IMR-90 (cell line): ENCODE data around the gene CENPK. TPM values are rescaled to one million over a fixed set of nuclear protein-coding genes. Genes with fewer than 3 reads are reported as not detected.

Source experiments
- ATAC-seq: fragments of 200-7000 bp; cut with Tn5 transposase; 2 replicates; pipeline ENCODE4 v1.9.1; 2020; ENCODE audit warnings: low read depth, mild to moderate bottlenecking, moderate library complexity
- BruUV-seq: library from RNA; stranded (reverse); fragments of 400-500 nt; replicated peaks from 2 replicates; lab custom pipeline; 2021; lab: Mats Ljungman, UMichigan
- CTCF ChIA-PET: fragments of 300-600 bp; formaldehyde crosslinking; extraction: SDS; loops from one replicate; lab custom pipeline; 2021; ENCODE audit warnings: antibody characterized with exemption; lab: Yijun Ruan, JAX
- POLR2A ChIA-PET: fragments of 300-600 bp; sonication (Branson Sonifier 250); formaldehyde crosslinking; loops from one replicate; lab custom pipeline; 2022; ENCODE audit warnings: antibody characterized with exemption; ENCODE audit not compliant: unreplicated experiment; lab: Charles Lee
- DNase-seq: peaks from one replicate; pipeline ENCODE4 v3.0.0; 2013
- H2AFZ ChIP-seq: replicated peaks from 2 replicates; pipeline ENCODE3; 2013; ENCODE audit warnings: low read length, mild to moderate bottlenecking; ENCODE audit not compliant: poor library complexity
- H2AK5ac ChIP-seq: 2 replicates; pipeline ENCODE4 v1.6.1; 2013; ENCODE audit warnings: low read depth, low read length, inconsistent platforms
- H2AK9ac ChIP-seq: replicated peaks from 2 replicates; pipeline ENCODE3; 2013; ENCODE audit warnings: mild to moderate bottlenecking, low read depth, low read length, moderate library complexity; ENCODE audit not compliant: poor library complexity
- H2BK120ac ChIP-seq: 2 replicates; pipeline ENCODE4 v1.6.1; 2013; ENCODE audit warnings: low read depth, low read length, inconsistent platforms
- H2BK15ac ChIP-seq: 3 replicates; pipeline ENCODE4 v1.6.1; 2013; ENCODE audit warnings: low read depth, low read length, inconsistent platforms
- H2BK20ac ChIP-seq: 2 replicates; pipeline ENCODE4 v1.6.1; 2013; ENCODE audit warnings: low read depth, mild to moderate bottlenecking, inconsistent platforms, low read length, moderate library complexity
- H2BK5ac ChIP-seq: 2 replicates; pipeline ENCODE4 v1.6.1; 2013; ENCODE audit warnings: mild to moderate bottlenecking, low read depth, low read length, inconsistent platforms; ENCODE audit not compliant: poor library complexity, severe bottlenecking
- H3K14ac ChIP-seq: replicated peaks from 2 replicates; pipeline ENCODE4 v1.6.1; 2013; ENCODE audit warnings: low read depth, low read length, inconsistent platforms
- H3K18ac ChIP-seq: 2 replicates; pipeline ENCODE4 v1.6.1; 2013; ENCODE audit warnings: low read depth, low read length, control low read depth
- H3K23ac ChIP-seq: 2 replicates; pipeline ENCODE4 v1.6.1; 2013; ENCODE audit warnings: low read depth, low read length, inconsistent platforms
- H3K27ac ChIP-seq: 2 replicates; pipeline ENCODE4 v1.5.1; 2013; ENCODE audit warnings: mild to moderate bottlenecking, control low read depth, low read length; ENCODE audit not compliant: insufficient read depth
- H3K27me3 ChIP-seq: 2 replicates; pipeline ENCODE4 v1.6.1; 2013; ENCODE audit warnings: low read length; ENCODE audit not compliant: control insufficient read depth, insufficient read depth
- H3K36me3 ChIP-seq: 2 replicates; pipeline ENCODE4 v1.6.1; 2013; ENCODE audit warnings: low read length, mixed read lengths; ENCODE audit not compliant: control insufficient read depth, insufficient read depth
- H3K4ac ChIP-seq: 2 replicates; pipeline ENCODE4 v1.6.1; 2013; ENCODE audit warnings: low read depth, low read length, inconsistent platforms
- H3K4me1 ChIP-seq: 2 replicates; pipeline ENCODE4 v1.6.1; 2013; ENCODE audit warnings: low read length, mixed read lengths; ENCODE audit not compliant: control insufficient read depth, insufficient read depth
- H3K4me2 ChIP-seq: 2 replicates; pipeline ENCODE4 v1.6.1; 2013; ENCODE audit warnings: low read depth, mild to moderate bottlenecking, control low read depth, low read length, moderate library complexity
- H3K4me3 ChIP-seq: 2 replicates; pipeline ENCODE4 v1.5.1; 2013; ENCODE audit warnings: low read depth, mild to moderate bottlenecking, control low read depth, low read length, moderate library complexity; ENCODE audit not compliant: insufficient read depth
- H3K56ac ChIP-seq: 2 replicates; pipeline ENCODE4 v1.6.1; 2013; ENCODE audit warnings: low read length, inconsistent platforms; ENCODE audit not compliant: insufficient read depth; ENCODE audit errors: extremely low read depth
- H3K79me1 ChIP-seq, 2 experiments: 2 replicates each; pipeline ENCODE4 v1.6.1; 2013; ENCODE audit warnings: low read length in 2 of 2, inconsistent platforms in 1 of 2, low read depth in 1 of 2
- H3K9ac ChIP-seq: 2 replicates; pipeline ENCODE4 v1.6.1; 2013; ENCODE audit warnings: low read depth, low read length, control low read depth
- H3K9me1 ChIP-seq: 2 replicates; pipeline ENCODE4 v1.6.1; 2013; ENCODE audit warnings: low read length, inconsistent platforms; ENCODE audit not compliant: insufficient read depth
- H3K9me3 ChIP-seq: 2 replicates; pipeline ENCODE4 v1.6.1; 2013; ENCODE audit warnings: low read length; ENCODE audit not compliant: control insufficient read depth, insufficient read depth
- H4K20me1 ChIP-seq: 2 replicates; pipeline ENCODE4 v1.6.1; 2013; ENCODE audit warnings: low read length, inconsistent platforms; ENCODE audit not compliant: insufficient read depth
- H4K5ac ChIP-seq: 2 replicates; pipeline ENCODE4 v1.6.1; 2013; ENCODE audit warnings: mild to moderate bottlenecking, low read depth, low read length, control low read depth
- H4K8ac ChIP-seq, 2 experiments: 2 replicates each; pipeline ENCODE4 v1.6.1; 2013; ENCODE audit warnings: low read depth in 2 of 2, low read length in 2 of 2, control low read depth in 1 of 2, inconsistent platforms in 1 of 2
- H4K91ac ChIP-seq: 2 replicates; pipeline ENCODE4 v1.6.1; 2013; ENCODE audit warnings: low read depth, low read length, inconsistent platforms; ENCODE audit not compliant: insufficient read depth
- BHLHE40 ChIP-seq: fragments of 150-350 bp; IDR thresholded peaks from 2 replicates; pipeline ENCODE4 v1.6.1; 2016; ENCODE audit warnings: mild to moderate bottlenecking, low read depth, low read length
- CEBPB ChIP-seq: IDR thresholded peaks from 2 replicates; pipeline ENCODE4 v1.6.1; 2012; ENCODE audit warnings: low read depth, low read length, improper control_type of control experiment
- CHD1 ChIP-seq: IDR thresholded peaks from 2 replicates; pipeline ENCODE4 v1.6.1; 2012; ENCODE audit warnings: low read depth, low read length, improper control_type of control experiment
- FOS ChIP-seq: fragments of 150-350 bp; IDR thresholded peaks from 2 replicates; pipeline ENCODE4 v1.6.1; 2016; ENCODE audit warnings: low read depth, low read length
- MAFK ChIP-seq: IDR thresholded peaks from 2 replicates; pipeline ENCODE4 v1.6.1; 2012; ENCODE audit warnings: low read depth, low read length, improper control_type of control experiment
- MAZ ChIP-seq: IDR thresholded peaks from 2 replicates; pipeline ENCODE4 v1.6.1; 2012; ENCODE audit warnings: low read depth, mild to moderate bottlenecking, low read length, improper control_type of control experiment, moderate library complexity, borderline replicate concordance
- MXI1 ChIP-seq: IDR thresholded peaks from 2 replicates; pipeline ENCODE4 v1.6.1; 2012; ENCODE audit warnings: low read depth, mild to moderate bottlenecking, low read length, moderate library complexity, borderline replicate concordance
- NFE2L2 ChIP-seq: fragments of 150-350 bp; IDR thresholded peaks from 2 replicates; pipeline ENCODE4 v1.6.1; 2016; ENCODE audit warnings: low read depth, mild to moderate bottlenecking, low read length
- POLR2A ChIP-seq: IDR thresholded peaks from 2 replicates; pipeline ENCODE4 v1.6.1; 2012; ENCODE audit warnings: mild to moderate bottlenecking, low read depth, low read length
- RAD21 ChIP-seq: IDR thresholded peaks from 2 replicates; pipeline ENCODE4 v1.6.1; 2012; ENCODE audit warnings: low read length, improper control_type of control experiment
- RCOR1 ChIP-seq: IDR thresholded peaks from 2 replicates; pipeline ENCODE4 v1.6.1; 2012; ENCODE audit warnings: mild to moderate bottlenecking, low read length, improper control_type of control experiment; ENCODE audit not compliant: insufficient replicate concordance
- RFX5 ChIP-seq: IDR thresholded peaks from 2 replicates; pipeline ENCODE4 v1.8.0; 2012; ENCODE audit warnings: low read depth, mild to moderate bottlenecking, low read length, moderate library complexity
- SMC3 ChIP-seq: fragments of 150-350 bp; IDR thresholded peaks from 2 replicates; pipeline ENCODE4 v1.6.1; 2016; ENCODE audit warnings: low read depth, mild to moderate bottlenecking, antibody characterized with exemption, low read length, moderate library complexity
- WGBS, 2 experiments: methylation state at CpG; one replicate each; pipeline versions ENCODE4 v1.1.5 to v1.1.7; 2013; ENCODE audit warnings: missing lambda C conversion rate in 2 of 2; ENCODE audit not compliant: insufficient read length in 1 of 2; ENCODE audit errors: extremely low coverage in 2 of 2; 5-methylcytosine and 5-hydroxymethylcytosine counted together
- dilution Hi-C: fragments of 300-500 bp; cut with HindIII; formaldehyde crosslinking; loops from one replicate; pipeline ENCODE4 v1.14.3; 2018; ENCODE audit warnings: low sequenced_read_pairs; ENCODE audit not compliant: unreplicated experiment
- in situ Hi-C: fragments of 300-500 bp; cut with MboI; formaldehyde crosslinking; loops from 3 replicates; pipeline ENCODE4 v1.14.3; 2019; ENCODE audit warnings: low sequenced_read_pairs, inconsistent platforms, mixed read lengths
- intact Hi-C: fragments of 100-400 bp; cut with micrococcal nuclease; formaldehyde crosslinking; loops from 2 replicates; pipeline ENCODE4 v1.10.0; 2022
- polyA plus RNA-seq, 3 experiments: library from polyadenylated mRNA; depleted of rRNA; stranded (reverse); fragments of >200 nt; gene quantifications; 2 replicates each; pipeline ENCODE4 v1.2.3, GENCODE V29; 2012; ENCODE audit warnings: low replicate concordance in 1 of 3
- total RNA-seq: library from RNA; depleted of rRNA; stranded (reverse); fragments of >200 nt; gene quantifications from 2 replicates; pipeline ENCODE4 v1.2.3, GENCODE V29; 2012
- TF ChIP-seq, protein P1 (sequence below): fragments of 150-350 bp; IDR thresholded peaks from 2 replicates; pipeline ENCODE4 v1.6.1; 2017; ENCODE audit warnings: mild to moderate bottlenecking, antibody characterized with exemption, low read length, low read depth
- TF ChIP-seq, protein P2 (sequence below): conservative IDR thresholded peaks from 2 replicates; pipeline ENCODE4 v1.5.1; 2012; ENCODE audit warnings: mild to moderate bottlenecking, low read depth, low read length, improper control_type of control experiment
- TF ChIP-seq, protein P3 (sequence below): fragments of 150-350 bp; IDR thresholded peaks from 2 replicates; pipeline ENCODE4 v1.6.1; 2016; ENCODE audit warnings: low read depth, mild to moderate bottlenecking, low read length, moderate library complexity, borderline replicate concordance

Gene CENPK
- total and polyA plus RNA-seq, 2 of the 4 experiments (the other 2 are of a cell fraction), result 5.6 to 9.4 TPM

- no peak overlapping the region for H3K56ac ChIP-seq
- H2AK5ac ChIP-seq, result no peak overlapping the region
- H3K4ac ChIP-seq, result no peak overlapping the region
- no peak overlapping the region for H3K18ac ChIP-seq
- H3K4me2 ChIP-seq, result no peak overlapping the region
- ATAC-seq (no peak), DNase-seq (no peak)
- H3K9ac ChIP-seq, result no peak overlapping the region
- ChIA-PET POLR2A (no interaction called here), CTCF (no interaction called here)
- H3K36me3 ChIP-seq, result no peaks in the 10 kb centered on the region
- H4K91ac ChIP-seq, result no peak overlapping the region
- H4K5ac ChIP-seq, result no peak overlapping the region
- no peak overlapping the region for H3K14ac ChIP-seq
- in situ Hi-C loops (no loop called here), dilution Hi-C loops (no loop called here), intact Hi-C loops (no loop called here)
- H2AFZ ChIP-seq, result no peak overlapping the region
- no peaks in the 10 kb centered on the region for H3K9me1 ChIP-seq
- no peaks in the 10 kb centered on the region for H4K20me1 ChIP-seq
- H2AK9ac ChIP-seq, result no peak overlapping the region
- H2BK120ac ChIP-seq, result no peak overlapping the region
- H2BK15ac ChIP-seq, result no peak overlapping the region
- no peak overlapping the region for H3K23ac ChIP-seq
- BruUV-seq, result no TSS peak
- H3K9me3 ChIP-seq, result no peaks in the 10 kb centered on the region
- no peak overlapping the region for H4K8ac ChIP-seq
- H3K79me1 ChIP-seq, result no peaks in the 10 kb centered on the region
- H3K27ac ChIP-seq, result no peak overlapping the region
- TF ChIP-seq FOS (no peak), RFX5 (no peak), MAFK (no peak), MAZ (no peak), NFE2L2 (no peak), BHLHE40 (no peak), MXI1 (no peak), SMC3 (no peak), CEBPB (no peak), RCOR1 (no peak), RAD21 (no peak), CHD1 (no peak), POLR2A (no peak)
- TF ChIP-seq, protein P1, sequence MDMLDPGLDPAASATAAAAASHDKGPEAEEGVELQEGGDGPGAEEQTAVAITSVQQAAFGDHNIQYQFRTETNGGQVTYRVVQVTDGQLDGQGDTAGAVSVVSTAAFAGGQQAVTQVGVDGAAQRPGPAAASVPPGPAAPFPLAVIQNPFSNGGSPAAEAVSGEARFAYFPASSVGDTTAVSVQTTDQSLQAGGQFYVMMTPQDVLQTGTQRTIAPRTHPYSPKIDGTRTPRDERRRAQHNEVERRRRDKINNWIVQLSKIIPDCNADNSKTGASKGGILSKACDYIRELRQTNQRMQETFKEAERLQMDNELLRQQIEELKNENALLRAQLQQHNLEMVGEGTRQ, result no peak
- TF ChIP-seq, protein P2, sequence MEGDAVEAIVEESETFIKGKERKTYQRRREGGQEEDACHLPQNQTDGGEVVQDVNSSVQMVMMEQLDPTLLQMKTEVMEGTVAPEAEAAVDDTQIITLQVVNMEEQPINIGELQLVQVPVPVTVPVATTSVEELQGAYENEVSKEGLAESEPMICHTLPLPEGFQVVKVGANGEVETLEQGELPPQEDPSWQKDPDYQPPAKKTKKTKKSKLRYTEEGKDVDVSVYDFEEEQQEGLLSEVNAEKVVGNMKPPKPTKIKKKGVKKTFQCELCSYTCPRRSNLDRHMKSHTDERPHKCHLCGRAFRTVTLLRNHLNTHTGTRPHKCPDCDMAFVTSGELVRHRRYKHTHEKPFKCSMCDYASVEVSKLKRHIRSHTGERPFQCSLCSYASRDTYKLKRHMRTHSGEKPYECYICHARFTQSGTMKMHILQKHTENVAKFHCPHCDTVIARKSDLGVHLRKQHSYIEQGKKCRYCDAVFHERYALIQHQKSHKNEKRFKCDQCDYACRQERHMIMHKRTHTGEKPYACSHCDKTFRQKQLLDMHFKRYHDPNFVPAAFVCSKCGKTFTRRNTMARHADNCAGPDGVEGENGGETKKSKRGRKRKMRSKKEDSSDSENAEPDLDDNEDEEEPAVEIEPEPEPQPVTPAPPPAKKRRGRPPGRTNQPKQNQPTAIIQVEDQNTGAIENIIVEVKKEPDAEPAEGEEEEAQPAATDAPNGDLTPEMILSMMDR, result no peak
- TF ChIP-seq, protein P3, sequence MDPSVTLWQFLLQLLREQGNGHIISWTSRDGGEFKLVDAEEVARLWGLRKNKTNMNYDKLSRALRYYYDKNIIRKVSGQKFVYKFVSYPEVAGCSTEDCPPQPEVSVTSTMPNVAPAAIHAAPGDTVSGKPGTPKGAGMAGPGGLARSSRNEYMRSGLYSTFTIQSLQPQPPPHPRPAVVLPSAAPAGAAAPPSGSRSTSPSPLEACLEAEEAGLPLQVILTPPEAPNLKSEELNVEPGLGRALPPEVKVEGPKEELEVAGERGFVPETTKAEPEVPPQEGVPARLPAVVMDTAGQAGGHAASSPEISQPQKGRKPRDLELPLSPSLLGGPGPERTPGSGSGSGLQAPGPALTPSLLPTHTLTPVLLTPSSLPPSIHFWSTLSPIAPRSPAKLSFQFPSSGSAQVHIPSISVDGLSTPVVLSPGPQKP, result no peak
- H3K4me3 ChIP-seq, result no peak overlapping the region
- no peaks in the 10 kb centered on the region for H3K4me1 ChIP-seq
- H2BK20ac ChIP-seq, result no peak overlapping the region
- no peaks in the 10 kb centered on the region for H3K27me3 ChIP-seq
- WGBS, 2 experiments, result no CpG with 5 or more reads among the region's 3 CpGs
- no peak overlapping the region for H2BK5ac ChIP-seq
Measured at GRCh38 chr5:65525726-65526125, 37.2 kb downstream of the CENPK start.
